AG08396 (cell line): Measurements from ENCODE around the gene CD1D.
"Not testable (repeated sequence)": the region's sequence is repeated elsewhere in the genome, so short reads cannot be mapped to it uniquely, and the experiment has no call there.

Source experiments
- DNase-seq: peaks from one replicate; pipeline ENCODE4 v3.0.0; 2012; ENCODE audit warnings: low spot score, mixed read lengths

Gene CD1D

GRCh38 chr1:158176399-158176798 lies 4.3 kb upstream of the CD1D start:
- DNase-seq: no peak

- DNase-seq: not testable (repeated sequence)
Measured at GRCh38 chr1:158176849-158177699, 3.6 kb upstream of the CD1D start.

DNA sequence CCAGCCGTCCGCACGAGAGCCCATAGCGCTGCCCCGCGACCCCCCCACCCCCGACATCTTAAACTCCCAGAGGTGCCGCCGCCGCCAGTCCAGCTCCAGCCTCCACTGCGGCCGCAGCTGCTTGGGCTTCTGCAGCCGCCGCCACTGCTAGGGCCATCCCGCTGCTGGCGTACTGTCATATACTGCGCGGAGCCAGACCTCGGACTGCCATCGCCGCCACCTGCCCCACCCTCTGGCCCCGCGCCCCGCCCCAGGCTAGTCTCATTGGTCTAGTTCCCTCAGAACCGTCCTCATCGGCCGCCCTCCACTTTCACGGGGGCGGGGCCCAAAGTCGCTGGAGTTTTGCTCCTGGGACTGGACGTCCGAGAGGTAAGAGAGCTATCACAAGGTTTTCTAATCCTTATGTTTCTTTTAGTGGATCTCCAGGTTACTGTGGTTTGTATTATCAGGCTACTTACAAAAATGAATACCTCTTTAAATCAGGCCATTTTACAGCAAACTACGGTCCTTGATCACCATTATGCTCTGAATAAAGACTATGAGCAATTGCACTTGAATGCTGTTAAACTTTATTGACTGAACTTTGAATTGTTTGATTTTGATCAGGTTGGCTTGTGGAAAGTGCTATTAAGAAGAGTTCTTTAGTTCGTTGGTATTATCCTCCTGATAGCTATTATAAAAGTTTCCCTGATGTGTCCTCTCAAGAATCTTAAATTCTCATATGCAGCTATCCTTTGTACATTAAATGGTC lies 2.8 kb upstream of the CD1D start:
- peak; percentile 89 for DNase-seq

DNA sequence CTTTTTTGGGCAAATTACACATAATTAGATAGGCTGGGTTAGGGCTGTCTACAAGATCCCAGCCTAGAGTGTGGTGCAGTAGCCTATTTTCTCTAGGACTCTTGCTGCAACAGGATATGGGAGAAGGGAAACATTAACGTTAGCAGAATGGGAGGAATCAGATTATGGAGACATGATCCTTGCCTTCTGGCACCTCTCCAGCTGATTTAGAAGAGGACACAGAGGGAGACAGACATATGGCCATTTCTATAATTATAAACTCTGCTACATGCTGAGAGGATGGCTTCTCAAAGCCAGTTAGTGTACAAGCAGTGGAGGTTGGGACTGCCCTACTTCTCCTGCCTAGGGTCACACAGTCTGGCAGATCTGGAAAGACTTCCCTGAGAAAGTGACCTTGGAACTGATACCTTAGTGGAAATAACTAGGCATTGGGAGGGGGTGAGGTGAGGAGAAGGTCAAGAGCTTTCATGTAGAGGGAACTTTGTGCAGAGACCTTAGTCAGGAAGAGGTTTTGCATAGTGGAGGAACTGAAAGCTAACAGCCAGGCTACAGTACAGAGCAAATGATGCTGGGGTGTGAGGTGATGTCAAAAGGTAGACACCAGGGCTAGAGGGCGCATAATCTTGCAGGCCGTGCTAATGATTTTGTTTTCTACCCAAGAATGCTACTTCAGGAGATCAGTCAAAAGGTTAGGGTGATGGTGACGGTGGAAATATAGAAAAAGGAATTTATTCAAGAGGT lies 1.2 kb upstream of the CD1D start:
- DNase-seq: no peak

DNA sequence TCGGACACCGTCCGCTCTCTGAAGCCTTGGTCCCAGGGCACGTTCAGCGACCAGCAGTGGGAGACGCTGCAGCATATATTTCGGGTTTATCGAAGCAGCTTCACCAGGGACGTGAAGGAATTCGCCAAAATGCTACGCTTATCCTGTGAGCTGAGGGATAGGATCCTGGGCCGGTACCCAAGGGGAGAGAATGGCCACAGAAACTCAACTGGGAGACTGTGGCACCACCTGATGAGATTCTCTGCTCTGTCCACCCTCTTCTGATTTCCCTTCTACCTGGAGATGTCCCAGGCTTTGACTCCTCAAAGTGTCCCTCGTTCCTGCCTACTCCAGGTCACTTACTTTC lies 855 bp downstream of the CD1D start:
- no peak for DNase-seq

DNA sequence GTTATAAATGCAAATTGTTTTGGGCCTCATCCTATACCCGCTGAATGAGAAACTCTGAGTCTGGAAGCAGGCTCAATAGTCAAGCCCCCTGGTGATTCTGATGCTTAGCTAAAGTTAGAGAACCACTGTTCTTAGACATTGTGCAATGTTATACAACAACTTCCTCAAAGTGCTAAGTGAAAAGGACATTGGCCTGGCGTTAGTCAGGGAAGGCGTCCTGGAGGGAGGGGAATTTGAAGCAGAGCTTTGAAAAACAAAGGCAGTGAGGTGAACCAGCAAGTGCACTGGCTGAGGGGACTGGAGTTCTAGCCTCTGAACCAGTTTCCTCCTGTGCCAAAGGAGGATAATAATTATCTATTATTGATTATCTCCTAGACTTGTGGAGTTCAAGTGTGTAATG lies 5.1 kb downstream of the CD1D start:
- DNase-seq: no peak

- DNase-seq: no peak
Measured at GRCh38 chr1:158186180-158186579, 5.5 kb downstream of the CD1D start.

DNA sequence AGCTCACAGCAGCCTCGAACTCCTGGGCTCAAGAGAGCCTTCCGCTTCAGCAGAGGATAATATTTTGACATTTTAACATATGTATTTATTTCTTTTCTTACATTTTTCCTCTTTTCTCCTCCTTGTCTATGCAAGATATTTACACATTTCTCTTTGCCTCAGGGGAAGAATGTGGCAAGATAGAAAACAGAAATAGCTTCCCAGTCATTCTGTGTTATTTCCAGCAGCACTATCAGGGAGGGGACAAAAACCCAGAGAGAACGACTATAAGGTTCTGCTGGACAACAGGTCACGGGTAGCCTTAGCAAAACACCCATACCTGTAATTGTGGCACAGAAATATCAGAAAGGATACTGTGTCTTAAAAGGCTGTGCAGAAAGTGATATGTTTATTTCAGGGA lies 7.9 kb downstream of the CD1D start:
- no peak for DNase-seq

- DNase-seq: no peak
Measured at GRCh38 chr1:158189624-158190023, 8.9 kb downstream of the CD1D start.

DNA sequence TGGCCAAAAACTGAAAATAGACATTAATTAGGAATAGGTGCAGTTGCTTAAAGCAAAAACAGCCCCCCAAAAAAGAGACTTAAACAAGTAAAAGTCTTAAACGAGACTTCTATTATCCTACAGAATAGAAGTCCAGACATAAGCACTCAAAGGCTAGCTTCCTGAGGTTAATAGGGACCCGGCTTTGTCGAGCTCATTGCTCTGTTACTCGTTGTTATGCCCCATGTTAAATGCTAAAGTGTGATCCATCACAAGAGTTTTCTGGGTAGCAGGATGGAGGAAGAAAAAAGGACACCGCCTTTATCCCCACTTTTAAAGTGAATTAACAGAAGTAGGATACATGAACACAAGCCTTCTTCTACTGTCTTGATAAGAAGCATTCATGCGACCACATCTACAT lies 10.6 kb downstream of the CD1D start:
- no peak for DNase-seq

- DNase-seq: no peak
Measured at GRCh38 chr1:158196461-158196860, 15.8 kb downstream of the CD1D start.

GRCh38 chr1:158199849-158200248 lies 19.2 kb downstream of the CD1D start:
- no peak for DNase-seq

GRCh38 chr1:158200527-158200926 lies 19.8 kb downstream of the CD1D start:
- DNase-seq: no peak

GRCh38 chr1:158203693-158204457 lies 23.2 kb downstream of the CD1D start:
- peak; percentile 48 for DNase-seq

DNA sequence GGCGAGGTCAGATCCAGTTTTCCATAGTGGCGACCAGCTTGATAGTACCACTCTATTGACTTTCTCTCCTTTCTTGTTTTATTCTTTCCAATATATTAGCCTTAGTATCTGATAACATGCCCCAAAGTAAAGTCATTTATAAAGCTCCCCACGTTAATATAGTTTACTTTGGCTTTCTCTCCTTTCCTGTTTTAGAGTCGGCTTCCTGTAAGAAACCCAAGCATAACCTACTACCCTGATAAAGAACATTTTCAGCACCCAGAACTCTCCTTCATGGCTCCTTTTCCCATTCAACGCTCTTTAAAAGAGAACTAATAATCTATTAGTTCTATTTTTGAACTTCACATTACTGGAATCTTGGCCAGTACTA lies 23.7 kb downstream of the CD1D start:
- no peak for DNase-seq

- no peak for DNase-seq
Measured at GRCh38 chr1:158208586-158209116, 28.0 kb downstream of the CD1D start.

- DNase-seq: no peak
Measured at GRCh38 chr1:158212320-158212719, 31.6 kb downstream of the CD1D start.

GRCh38 chr1:158223445-158223844 lies 42.8 kb downstream of the CD1D start:
- DNase-seq: not testable (repeated sequence)

DNA sequence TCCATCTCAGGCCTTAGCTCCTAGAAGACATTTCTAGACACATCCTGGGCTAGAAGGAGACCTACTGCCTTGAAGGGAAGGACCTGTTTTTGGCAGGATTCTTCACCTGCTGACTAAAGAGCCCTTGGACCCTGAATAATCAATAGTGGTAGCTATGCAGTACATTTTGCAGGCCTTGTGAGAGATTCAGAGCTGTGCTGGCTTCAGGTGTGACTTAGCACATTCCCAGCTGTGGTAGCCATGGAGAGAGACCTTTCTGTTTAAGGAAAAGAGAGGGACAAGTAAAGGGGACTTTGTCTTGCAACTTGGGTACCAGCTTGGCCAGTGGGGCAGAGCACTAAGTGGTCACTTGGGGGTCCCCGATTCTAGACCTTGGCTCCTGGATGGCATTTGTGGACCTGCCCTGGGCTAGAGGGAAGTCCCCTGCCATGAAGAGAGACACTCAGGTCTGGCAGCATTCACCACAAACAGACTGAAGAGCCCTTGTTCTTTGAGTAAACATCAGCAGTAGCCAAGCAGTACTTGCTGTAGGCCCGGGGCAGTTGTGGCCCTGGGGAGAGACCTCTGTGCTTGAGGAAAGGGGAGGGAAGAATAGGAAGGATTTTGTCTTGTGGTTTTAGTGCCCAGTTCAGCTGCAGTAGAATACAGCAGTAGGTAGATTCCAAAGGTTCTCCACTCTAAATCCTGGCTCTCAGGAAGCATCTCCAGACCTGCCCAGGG lies 47.4 kb downstream of the CD1D start:
- DNase-seq: no peak
